A673 (cell line): ENCODE data around the gene PARD3. TPM values are rescaled to one million over a fixed set of nuclear protein-coding genes. Genes with fewer than 3 reads are reported as not detected.

Experiments
- BruUV-seq: library from RNA; stranded (reverse); fragments of 400-500 nt; replicated peaks from 2 replicates; lab custom pipeline; 2021; lab: Mats Ljungman, UMichigan
- CTCF ChIA-PET: fragments of 300-600 bp; sonication (Branson Sonifier 250); formaldehyde crosslinking; loops from one replicate; lab custom pipeline; 2022; ENCODE audit warnings: antibody characterized with exemption; lab: Charles Lee
- POLR2A ChIA-PET: fragments of 300-600 bp; sonication (Branson Sonifier 250); formaldehyde crosslinking; loops from one replicate; lab custom pipeline; 2022; ENCODE audit warnings: antibody characterized with exemption; ENCODE audit not compliant: low non-redundant PET; lab: Charles Lee
- DNase-seq: peaks from one replicate; pipeline ENCODE4 v3.0.0-alpha.2; 2015; ENCODE audit warnings: low spot score
- H3K27ac ChIP-seq: fragments of 200-600 bp; sonication (generic); 2 replicates; pipeline ENCODE4 v1.5.1; 2016; ENCODE audit warnings: mixed run types, low read depth, mild to moderate bottlenecking, mixed read lengths, antibody characterized with exemption, low read length; ENCODE audit not compliant: poor library complexity, severe bottlenecking
- H3K27me3 ChIP-seq: fragments of 200-600 bp; sonication (generic); replicated peaks from 2 replicates; pipeline ENCODE4 v1.6.1; 2017; ENCODE audit warnings: mixed run types, low read depth, mild to moderate bottlenecking, mixed read lengths, antibody characterized with exemption, low read length; ENCODE audit not compliant: insufficient read depth, poor library complexity
- H3K36me3 ChIP-seq: fragments of 200-600 bp; sonication (generic); 2 replicates; pipeline ENCODE4 v1.6.1; 2016; ENCODE audit warnings: mixed run types, mild to moderate bottlenecking, mixed read lengths, antibody characterized with exemption, low read length; ENCODE audit not compliant: insufficient read depth, poor library complexity, severe bottlenecking
- H3K4me1 ChIP-seq: fragments of 200-600 bp; sonication (generic); 2 replicates; pipeline ENCODE4 v1.6.1; 2017; ENCODE audit warnings: mixed run types, mild to moderate bottlenecking, mixed read lengths, antibody characterized with exemption, low read length; ENCODE audit not compliant: insufficient read depth, poor library complexity, severe bottlenecking
- H3K4me3 ChIP-seq: fragments of 200-600 bp; sonication (generic); 2 replicates; pipeline ENCODE4 v1.5.1; 2016; ENCODE audit warnings: low read depth, mixed run types, mild to moderate bottlenecking, mixed read lengths, low read length; ENCODE audit not compliant: poor library complexity, severe bottlenecking
- H3K9me3 ChIP-seq: fragments of 200-600 bp; sonication (generic); 2 replicates; pipeline ENCODE4 v1.6.1; 2016; ENCODE audit warnings: mixed run types, low read depth, mild to moderate bottlenecking, mixed read lengths, antibody characterized with exemption, low read length; ENCODE audit not compliant: poor library complexity, severe bottlenecking
- CTCF ChIP-seq: fragments of 300-800, 200-600 bp; sonication (generic); conservative IDR thresholded peaks from 2 replicates; pipeline ENCODE4 v1.5.1; 2017; ENCODE audit warnings: low read depth, mild to moderate bottlenecking, antibody characterized with exemption, low read length, moderate library complexity, mixed read lengths
- EZH2 ChIP-seq: fragments of 200-600 bp; sonication (generic); IDR thresholded peaks from 2 replicates; pipeline ENCODE4 v1.6.1; 2017; ENCODE audit warnings: borderline replicate concordance, low read depth, mild to moderate bottlenecking, mixed read lengths, antibody characterized with exemption, low read length; ENCODE audit not compliant: poor library complexity, severe bottlenecking
- intact Hi-C: fragments of 100-400 bp; cut with micrococcal nuclease; formaldehyde crosslinking; loops from one replicate; pipeline ENCODE4 v1.10.0; 2022; ENCODE audit not compliant: unreplicated experiment
- total RNA-seq: library from RNA; stranded (reverse); gene quantifications from 2 replicates; pipeline ENCODE4 v1.2.3, GENCODE V29; 2021

Gene PARD3
- total RNA-seq, 1 experiment from 2014 or later, result 28.0 TPM

GRCh38 chr10:34480345-34480744 is 334.8 kb downstream of the PARD3 start:
- ChIA-PET CTCF (no interaction called here), POLR2A (no interaction called here)
- H3K27me3 ChIP-seq, result no peaks in the 10 kb centered on the region
- H3K4me1 ChIP-seq, result no peaks in the 10 kb centered on the region
- no peak for TF ChIP-seq EZH2
- TF ChIP-seq CTCF, result no peak
- H3K27ac ChIP-seq, result no peak overlapping the region
- no peak overlapping the region for H3K4me3 ChIP-seq
- DNase-seq, result no peak
- no peaks in the 10 kb centered on the region for H3K9me3 ChIP-seq
- no TSS peak for BruUV-seq
- no peaks in the 10 kb centered on the region for H3K36me3 ChIP-seq
- intact Hi-C loops, result no loop called here

- Histone ChIP-seq H3K27me3 (no peaks in the 10 kb centered on the region), H3K36me3 (no peaks in the 10 kb centered on the region), H3K9me3 (no peaks in the 10 kb centered on the region), H3K4me3 (no peak overlapping the region), H3K4me1 (no peaks in the 10 kb centered on the region), H3K27ac (no peak overlapping the region)
- intact Hi-C loops, result no loop called here
- no TSS peak for BruUV-seq
- TF ChIP-seq EZH2 (no peak), CTCF (no peak)
- no peak for DNase-seq
- CTCF ChIA-PET, result no interaction called here
- POLR2A ChIA-PET, result no interaction called here
Measured at GRCh38 chr10:34479520-34480179, 335.4 kb downstream of the PARD3 start.

GRCh38 chr10:34477249-34477648 is 337.8 kb downstream of the PARD3 start:
- no peaks in the 10 kb centered on the region for H3K4me1 ChIP-seq
- no peaks in the 10 kb centered on the region for H3K9me3 ChIP-seq
- H3K27ac ChIP-seq, result no peak overlapping the region
- intact Hi-C loops, result no loop called here
- ChIA-PET CTCF (no interaction called here), POLR2A (no interaction called here)
- H3K4me3 ChIP-seq, result no peak overlapping the region
- no peak for TF ChIP-seq CTCF
- TF ChIP-seq EZH2, result no peak
- no peaks in the 10 kb centered on the region for H3K27me3 ChIP-seq
- BruUV-seq, result no TSS peak
- H3K36me3 ChIP-seq, result no peaks in the 10 kb centered on the region
- DNase-seq, result no peak
